Measurements from ENCODE around the gene CLSTN3. TPM values are rescaled to one million over a fixed set of nuclear protein-coding genes. Genes with fewer than 3 reads are reported as not detected.
A peak's percentile ranks its signal among the peaks of the same experiment; 100 is the strongest.

The CLSTN3 gene
- 10 to 100 TPM; 16.4 to 23.5 (median 18.6) TPM for total RNA-seq
- long read RNA-seq, donor 1, full-length matches to known transcripts, result 2 of 6 reads
- long read RNA-seq, donor 1, partial matches to known transcripts, result 2 of 6 reads
- long read RNA-seq, donor 1, other reads (novel, unspliced or antisense), result 2 of 6 reads
- long read RNA-seq, donor 2, partial matches to known transcripts, result 1 of 1 reads
- long read RNA-seq, donor 2, other reads (novel, unspliced or antisense), result 0 of 1 reads

DNA sequence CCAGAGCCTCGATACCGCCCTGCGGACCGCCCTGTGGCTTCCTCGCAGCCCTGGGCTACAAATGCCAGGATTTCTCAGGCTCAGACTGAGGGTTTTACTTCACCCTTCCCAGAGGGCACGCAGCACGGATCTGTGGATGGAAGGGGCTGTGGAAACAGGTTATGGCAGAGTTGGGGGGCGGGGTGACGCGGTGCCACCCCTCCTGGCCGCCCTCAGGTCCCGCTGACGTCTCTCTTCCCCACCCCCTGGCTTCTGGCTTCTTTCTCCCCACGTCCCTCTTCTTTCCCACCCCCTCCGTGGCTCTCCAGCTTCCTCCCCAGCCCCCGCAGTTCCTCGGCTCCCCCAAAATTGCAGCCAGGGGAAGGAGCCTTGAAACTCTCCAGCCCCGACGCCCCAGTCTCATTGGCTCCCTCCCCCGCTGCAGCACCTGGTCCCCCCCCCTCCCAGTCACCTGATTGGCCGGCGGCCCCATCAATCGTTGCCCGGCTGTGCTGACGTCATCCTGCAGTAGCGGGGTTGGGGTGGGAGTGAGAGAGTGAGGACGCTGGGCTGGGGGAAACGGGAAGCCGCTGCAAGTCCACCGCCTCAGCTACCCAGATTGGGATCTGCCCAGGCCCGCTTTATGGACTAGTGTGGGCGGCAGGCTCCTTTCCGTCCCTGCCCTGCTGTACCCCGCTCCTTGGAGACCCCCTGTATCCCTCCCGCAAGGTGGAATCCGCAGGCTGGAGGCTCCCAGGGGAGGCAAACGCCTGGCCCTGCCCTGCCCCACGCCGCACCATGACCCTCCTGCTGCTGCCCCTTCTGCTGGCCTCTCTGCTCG, at the start of gene CLSTN3:
CLSTN3 (plus strand) TSS at position 500 of the 820 bp plus-strand sequence; CDS start at position 778, 278 bp downstream.
- intact Hi-C loops (cut with DNase I, micrococcal nuclease), result no loop called here
- no peaks in the 10 kb centered on the region for H3K36me3 ChIP-seq (ENCODE audit: low read depth)
- TF ChIP-seq, protein P1, sequence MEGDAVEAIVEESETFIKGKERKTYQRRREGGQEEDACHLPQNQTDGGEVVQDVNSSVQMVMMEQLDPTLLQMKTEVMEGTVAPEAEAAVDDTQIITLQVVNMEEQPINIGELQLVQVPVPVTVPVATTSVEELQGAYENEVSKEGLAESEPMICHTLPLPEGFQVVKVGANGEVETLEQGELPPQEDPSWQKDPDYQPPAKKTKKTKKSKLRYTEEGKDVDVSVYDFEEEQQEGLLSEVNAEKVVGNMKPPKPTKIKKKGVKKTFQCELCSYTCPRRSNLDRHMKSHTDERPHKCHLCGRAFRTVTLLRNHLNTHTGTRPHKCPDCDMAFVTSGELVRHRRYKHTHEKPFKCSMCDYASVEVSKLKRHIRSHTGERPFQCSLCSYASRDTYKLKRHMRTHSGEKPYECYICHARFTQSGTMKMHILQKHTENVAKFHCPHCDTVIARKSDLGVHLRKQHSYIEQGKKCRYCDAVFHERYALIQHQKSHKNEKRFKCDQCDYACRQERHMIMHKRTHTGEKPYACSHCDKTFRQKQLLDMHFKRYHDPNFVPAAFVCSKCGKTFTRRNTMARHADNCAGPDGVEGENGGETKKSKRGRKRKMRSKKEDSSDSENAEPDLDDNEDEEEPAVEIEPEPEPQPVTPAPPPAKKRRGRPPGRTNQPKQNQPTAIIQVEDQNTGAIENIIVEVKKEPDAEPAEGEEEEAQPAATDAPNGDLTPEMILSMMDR (IDR thresholded peaks at IDR 0.05), result no peak
- ATAC-seq, result peak; percentile 83
- peak within 1 kb of the TSS; percentile 11 for H3K4me3 ChIP-seq
- peak; percentile 68 to 89 (median 88) for DNase-seq
- H3K9me3 ChIP-seq, result no peaks in the 10 kb centered on the region
- H3K4me1 ChIP-seq (ENCODE audit: low read depth), result peaks cover 6% of the 10 kb centered on the region

DNA sequence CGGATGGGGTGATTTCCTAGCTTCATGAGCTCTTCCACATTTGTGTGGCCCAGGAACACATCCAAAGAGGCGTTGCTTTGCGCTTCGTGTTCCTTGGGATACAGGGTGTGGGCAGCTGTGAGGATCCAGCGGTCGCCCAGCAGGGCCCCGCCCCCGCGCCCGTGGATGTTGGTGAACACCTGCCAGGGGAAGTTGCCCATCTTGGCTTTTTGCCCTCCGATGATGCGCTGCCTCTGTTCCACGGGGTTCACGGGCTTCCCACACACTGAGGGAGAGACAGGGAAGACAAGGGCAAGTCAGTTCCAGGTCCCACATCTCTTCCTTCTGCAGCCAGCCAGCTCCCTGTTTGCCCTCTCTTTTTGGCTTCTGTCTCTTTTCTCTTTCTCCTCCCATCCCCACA, 49.1 kb upstream of the CLSTN3 start:
- TF ChIP-seq, protein P1 (IDR thresholded peaks at IDR 0.05), result no peak
- ATAC-seq (no peak), DNase-seq (no peak)
- Histone ChIP-seq H3K9me3 (no peaks in the 10 kb centered on the region), H3K36me3 (ENCODE audit: low read depth) (no peaks in the 10 kb centered on the region), H3K4me1 (ENCODE audit: low read depth) (no peaks in the 10 kb centered on the region), H3K4me3 (no peak overlapping the region)
- intact Hi-C loops (cut with DNase I, micrococcal nuclease), result no loop called here

DNA sequence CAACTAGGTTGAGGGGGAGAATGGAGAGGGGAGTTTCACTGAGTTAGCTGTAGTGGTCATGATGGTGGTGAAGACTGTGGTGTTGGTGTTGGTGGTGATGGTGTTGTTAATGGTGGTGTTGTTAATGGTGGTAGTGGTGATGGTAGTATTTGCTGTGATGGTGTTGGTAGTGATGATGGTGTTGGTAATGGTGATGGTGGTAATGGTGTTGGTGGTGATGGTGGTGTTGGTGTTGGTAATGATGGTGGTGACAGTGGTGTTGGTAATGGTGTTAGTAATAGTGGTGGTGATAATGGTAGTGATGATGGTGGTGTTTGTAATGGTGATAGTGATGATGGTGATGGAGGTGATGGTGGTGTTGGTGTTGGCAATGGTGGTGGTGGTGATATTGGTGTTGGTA, 47.0 kb upstream of the CLSTN3 start:
- no peak for ATAC-seq
- intact Hi-C loops (cut with DNase I, micrococcal nuclease), result no loop called here
- TF ChIP-seq, protein P1 (IDR thresholded peaks at IDR 0.05), result no peak
- no peak overlapping the region for H3K4me3 ChIP-seq
- no peak for DNase-seq
- H3K4me1 ChIP-seq (ENCODE audit: low read depth), result no peaks in the 10 kb centered on the region
- H3K9me3 ChIP-seq, result no peaks in the 10 kb centered on the region
- no peaks in the 10 kb centered on the region for H3K36me3 ChIP-seq (ENCODE audit: low read depth)

DNA sequence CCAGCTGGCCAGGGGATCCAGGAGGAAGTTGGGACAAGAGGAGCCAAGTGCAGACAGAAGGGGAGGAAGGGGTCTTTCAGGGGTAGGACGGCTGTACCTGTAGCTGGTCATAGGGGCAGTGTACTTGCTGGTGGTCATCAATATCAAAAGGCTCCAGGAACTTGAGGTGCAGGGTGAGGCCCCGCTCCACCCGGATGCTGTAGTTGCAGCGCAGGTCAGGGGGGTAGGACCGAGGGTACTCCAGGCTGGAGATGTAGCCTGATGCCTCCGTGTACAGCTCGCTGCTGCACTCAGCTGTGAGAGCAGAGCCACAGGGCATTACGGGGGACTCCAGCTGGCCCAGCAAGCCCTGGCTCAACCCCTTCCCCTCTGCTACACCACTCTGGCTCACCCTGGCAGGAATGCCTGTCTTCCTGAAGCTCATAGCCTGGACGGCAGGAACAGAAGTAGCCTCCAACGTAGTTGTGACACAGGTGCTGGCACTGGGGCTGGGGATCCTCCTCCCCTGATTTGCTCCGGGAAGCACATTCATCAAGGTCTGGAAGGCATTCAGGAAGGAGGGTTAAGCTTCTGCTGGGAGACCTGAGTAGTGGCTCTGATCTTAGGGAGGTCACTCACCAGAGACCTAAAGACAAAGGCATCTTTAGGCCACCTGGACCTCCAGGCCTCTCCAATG, 40.8 kb upstream of the CLSTN3 start:
- TF ChIP-seq, protein P1 (IDR thresholded peaks at IDR 0.05), result no peak
- Histone ChIP-seq H3K9me3 (no peaks in the 10 kb centered on the region), H3K4me3 (no peak overlapping the region), H3K36me3 (ENCODE audit: low read depth) (no peaks in the 10 kb centered on the region), H3K4me1 (ENCODE audit: low read depth) (peaks cover 5% of the 10 kb centered on the region)
- DNase-seq (no peak), ATAC-seq (no peak)
- intact Hi-C loops (cut with DNase I, micrococcal nuclease), result no loop called here

DNA sequence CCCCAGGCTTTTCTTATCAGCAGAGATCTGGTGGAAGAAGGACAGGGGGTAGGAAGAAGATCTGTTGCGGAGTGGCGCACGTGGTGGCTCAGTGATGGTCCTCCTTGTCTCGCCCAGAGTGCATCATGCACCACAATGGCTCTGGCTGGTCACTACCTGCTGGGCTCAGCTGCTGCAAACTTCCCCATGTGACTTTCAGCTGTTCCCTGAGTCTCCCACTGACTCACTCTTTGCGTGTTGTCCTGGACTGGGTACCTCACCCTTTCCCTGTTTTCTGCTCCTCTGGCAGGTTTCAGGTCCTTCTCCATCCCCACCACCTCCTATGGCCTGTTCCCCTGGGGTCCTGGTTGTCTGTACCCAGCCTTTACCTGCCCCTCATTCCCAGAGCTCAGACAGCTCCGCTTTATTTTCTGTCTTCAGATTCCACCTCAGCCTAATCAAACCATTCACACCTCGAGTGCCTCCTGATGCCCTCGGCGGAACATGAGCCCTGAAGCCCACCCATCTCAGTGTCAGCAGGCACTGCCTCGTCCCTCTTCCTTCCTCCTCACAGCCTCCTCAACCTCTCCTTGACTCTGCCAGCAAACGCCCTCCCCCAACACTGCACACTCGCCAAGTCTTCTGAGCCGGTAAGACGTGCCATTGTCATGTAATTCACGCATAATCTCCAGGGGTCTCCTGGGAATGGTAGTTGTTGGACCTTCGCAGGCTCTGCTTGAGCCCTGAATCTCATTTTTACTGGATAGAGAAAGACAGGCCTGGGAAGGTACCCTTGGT, 39.8 kb upstream of the CLSTN3 start:
- ATAC-seq, result no peak
- TF ChIP-seq, protein P1 (IDR thresholded peaks at IDR 0.05), result no peak
- peaks cover 5% of the 10 kb centered on the region for H3K4me1 ChIP-seq (ENCODE audit: low read depth)
- no peak for DNase-seq
- no peaks in the 10 kb centered on the region for H3K36me3 ChIP-seq (ENCODE audit: low read depth)
- intact Hi-C loops (cut with DNase I, micrococcal nuclease), result loop anchor here in 1 of 2 donors (10.0 kb wide), 1 partner anchor 176 kb away; the partner anchor contains the start of gene ENO2
- no peaks in the 10 kb centered on the region for H3K9me3 ChIP-seq
- no peak overlapping the region for H3K4me3 ChIP-seq

Measured in mucosa of descending colon (tissue), 3 donors.